Retinal pigment epithelial cell (primary cell): ENCODE results near the gene SATB2.

Experiments used
- DNase-seq: peaks from one replicate; pipeline ENCODE4 v3.0.0-alpha.2; 2010; ENCODE audit warnings: low read depth
- H3K4me3 ChIP-seq: 2 replicates; pipeline ENCODE4 v1.5.1; 2011; ENCODE audit warnings: mild to moderate bottlenecking, low read length, control low read depth, moderate library complexity
- CTCF ChIP-seq: conservative IDR thresholded peaks from 2 replicates; pipeline ENCODE4 v1.5.1; 2011; ENCODE audit warnings: low read depth, low read length, control low read depth, inconsistent platforms

The SATB2 gene

GRCh38 chr2:199223791-199224190 is 233.9 kb downstream of the SATB2 start:
- no peak for TF ChIP-seq CTCF
- DNase-seq, result peak; percentile 33
- H3K4me3 ChIP-seq, result no peak overlapping the region

GRCh38 chr2:199220920-199221319 is 236.8 kb downstream of the SATB2 start:
- no peak for DNase-seq
- no peak overlapping the region for H3K4me3 ChIP-seq
- TF ChIP-seq CTCF, result no peak

GRCh38 chr2:199219551-199219950 is 238.2 kb downstream of the SATB2 start:
- no peak overlapping the region for H3K4me3 ChIP-seq
- no peak for DNase-seq
- no peak for TF ChIP-seq CTCF
